ENCODE measurements around the gene SDK1.

- TF ChIP-seq, protein P1, sequence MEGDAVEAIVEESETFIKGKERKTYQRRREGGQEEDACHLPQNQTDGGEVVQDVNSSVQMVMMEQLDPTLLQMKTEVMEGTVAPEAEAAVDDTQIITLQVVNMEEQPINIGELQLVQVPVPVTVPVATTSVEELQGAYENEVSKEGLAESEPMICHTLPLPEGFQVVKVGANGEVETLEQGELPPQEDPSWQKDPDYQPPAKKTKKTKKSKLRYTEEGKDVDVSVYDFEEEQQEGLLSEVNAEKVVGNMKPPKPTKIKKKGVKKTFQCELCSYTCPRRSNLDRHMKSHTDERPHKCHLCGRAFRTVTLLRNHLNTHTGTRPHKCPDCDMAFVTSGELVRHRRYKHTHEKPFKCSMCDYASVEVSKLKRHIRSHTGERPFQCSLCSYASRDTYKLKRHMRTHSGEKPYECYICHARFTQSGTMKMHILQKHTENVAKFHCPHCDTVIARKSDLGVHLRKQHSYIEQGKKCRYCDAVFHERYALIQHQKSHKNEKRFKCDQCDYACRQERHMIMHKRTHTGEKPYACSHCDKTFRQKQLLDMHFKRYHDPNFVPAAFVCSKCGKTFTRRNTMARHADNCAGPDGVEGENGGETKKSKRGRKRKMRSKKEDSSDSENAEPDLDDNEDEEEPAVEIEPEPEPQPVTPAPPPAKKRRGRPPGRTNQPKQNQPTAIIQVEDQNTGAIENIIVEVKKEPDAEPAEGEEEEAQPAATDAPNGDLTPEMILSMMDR (IDR thresholded peaks at IDR 0.05; ENCODE audit: low read depth, low read length, poor library complexity, severe bottlenecking), result no peak
- no peak for TF ChIP-seq EZH2phosphoT487 (IDR thresholded peaks at IDR 0.05; ENCODE audit: borderline replicate concordance, low read length)
These were observed 744.9 kb downstream of the SDK1 start for GRCh38 chr7:4045975-4046374.

All from DOHH2 (cell line).